Endothelial cell (in vitro differentiated cells): ENCODE measurements around the gene SNX2. TPM values are rescaled to one million over a fixed set of nuclear protein-coding genes. Genes with fewer than 3 reads are reported as not detected.
A peak's percentile ranks its signal among the peaks of the same experiment; 100 is the strongest.

Source experiments
- DNase-seq: peaks from one replicate; pipeline ENCODE4 v3.0.0; 2021; ENCODE audit warnings: low spot score
- H3K27ac Mint-ChIP-seq: one replicate; pipeline ENCODE4 v1.8.0; 2021; ENCODE audit warnings: mixed read lengths, inconsistent platforms; ENCODE audit not compliant: unreplicated experiment
- H3K27me3 Mint-ChIP-seq: one replicate; pipeline ENCODE4 v1.8.0; 2021; ENCODE audit warnings: mild to moderate bottlenecking, moderate library complexity, mixed read lengths, inconsistent platforms; ENCODE audit not compliant: unreplicated experiment
- H3K36me3 Mint-ChIP-seq: one replicate; pipeline ENCODE4 v1.8.0; 2021; ENCODE audit warnings: mild to moderate bottlenecking, low read depth, mixed read lengths, inconsistent platforms; ENCODE audit not compliant: unreplicated experiment
- H3K4me1 Mint-ChIP-seq: one replicate; pipeline ENCODE4 v1.8.0; 2021; ENCODE audit warnings: mild to moderate bottlenecking, mixed read lengths, inconsistent platforms; ENCODE audit not compliant: unreplicated experiment
- H3K4me3 Mint-ChIP-seq: one replicate; pipeline ENCODE4 v1.8.0; 2021; ENCODE audit warnings: mild to moderate bottlenecking, mixed read lengths, inconsistent platforms; ENCODE audit not compliant: unreplicated experiment
- H3K9me3 Mint-ChIP-seq: one replicate; pipeline ENCODE4 v1.8.0; 2021; ENCODE audit warnings: mixed read lengths, inconsistent platforms; ENCODE audit not compliant: unreplicated experiment
- total RNA-seq: library from RNA; stranded (reverse); fragmentation: NEBNext Ultra II Directional; extraction: Animal tissue kit (Norgen Biotek cat#: 25700); gene quantifications from one replicate; pipeline ENCODE4 v1.2.1, GENCODE V29; 2021; ENCODE audit not compliant: unreplicated experiment
- TF ChIP-seq, protein P1 (sequence below): fragments of 200-600 bp; sonication (generic); IDR thresholded peaks from one replicate; pipeline ENCODE4 v1.5.0; 2021; ENCODE audit warnings: antibody characterized with exemption; ENCODE audit not compliant: unreplicated experiment

Gene SNX2
- total RNA-seq, 1 donor from 2014 or later = 90.5 TPM

GRCh38 chr5:122736086-122736845, 38.6 kb upstream of the SNX2 start:
- no peak overlapping the region for H3K4me3 Mint-ChIP-seq
- H3K27ac Mint-ChIP-seq = peak overlapping the region; percentile 91
- H3K36me3 Mint-ChIP-seq = no peaks in the 10 kb centered on the region
- TF ChIP-seq, protein P1, sequence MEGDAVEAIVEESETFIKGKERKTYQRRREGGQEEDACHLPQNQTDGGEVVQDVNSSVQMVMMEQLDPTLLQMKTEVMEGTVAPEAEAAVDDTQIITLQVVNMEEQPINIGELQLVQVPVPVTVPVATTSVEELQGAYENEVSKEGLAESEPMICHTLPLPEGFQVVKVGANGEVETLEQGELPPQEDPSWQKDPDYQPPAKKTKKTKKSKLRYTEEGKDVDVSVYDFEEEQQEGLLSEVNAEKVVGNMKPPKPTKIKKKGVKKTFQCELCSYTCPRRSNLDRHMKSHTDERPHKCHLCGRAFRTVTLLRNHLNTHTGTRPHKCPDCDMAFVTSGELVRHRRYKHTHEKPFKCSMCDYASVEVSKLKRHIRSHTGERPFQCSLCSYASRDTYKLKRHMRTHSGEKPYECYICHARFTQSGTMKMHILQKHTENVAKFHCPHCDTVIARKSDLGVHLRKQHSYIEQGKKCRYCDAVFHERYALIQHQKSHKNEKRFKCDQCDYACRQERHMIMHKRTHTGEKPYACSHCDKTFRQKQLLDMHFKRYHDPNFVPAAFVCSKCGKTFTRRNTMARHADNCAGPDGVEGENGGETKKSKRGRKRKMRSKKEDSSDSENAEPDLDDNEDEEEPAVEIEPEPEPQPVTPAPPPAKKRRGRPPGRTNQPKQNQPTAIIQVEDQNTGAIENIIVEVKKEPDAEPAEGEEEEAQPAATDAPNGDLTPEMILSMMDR = no peak
- H3K9me3 Mint-ChIP-seq = no peaks in the 10 kb centered on the region
- DNase-seq = no peak
- no peaks in the 10 kb centered on the region for H3K27me3 Mint-ChIP-seq
- peaks cover 20% of the 10 kb centered on the region for H3K4me1 Mint-ChIP-seq

DNA sequence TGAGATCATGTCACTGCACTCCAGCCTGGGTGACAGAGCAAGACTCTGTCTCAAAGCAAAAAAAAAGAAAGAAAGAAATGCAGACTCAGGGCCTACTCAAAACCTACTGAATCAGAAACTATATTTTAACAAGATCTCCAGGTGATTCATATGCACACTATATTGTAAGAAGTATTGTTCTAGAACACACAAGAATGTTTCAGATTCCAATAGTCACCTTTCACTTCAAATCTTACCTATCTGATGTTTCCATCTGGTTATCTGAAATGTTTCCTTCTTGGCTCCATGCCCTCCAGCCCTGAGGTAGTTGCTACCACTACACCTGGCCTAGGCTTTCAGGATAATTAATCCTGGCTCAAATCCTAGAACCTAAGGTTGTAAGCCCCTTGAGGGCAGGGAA, 36.8 kb upstream of the SNX2 start:
- peaks cover 20% of the 10 kb centered on the region for H3K4me1 Mint-ChIP-seq
- no peaks in the 10 kb centered on the region for H3K9me3 Mint-ChIP-seq
- no peak overlapping the region for H3K27ac Mint-ChIP-seq
- no peak overlapping the region for H3K4me3 Mint-ChIP-seq
- TF ChIP-seq, protein P1 = no peak
- no peak for DNase-seq
- H3K27me3 Mint-ChIP-seq = no peaks in the 10 kb centered on the region
- no peaks in the 10 kb centered on the region for H3K36me3 Mint-ChIP-seq

GRCh38 chr5:122741681-122742080, 33.2 kb upstream of the SNX2 start:
- peaks cover under 1% of the 10 kb centered on the region for H3K27me3 Mint-ChIP-seq
- no peaks in the 10 kb centered on the region for H3K36me3 Mint-ChIP-seq
- no peak overlapping the region for H3K27ac Mint-ChIP-seq
- no peak overlapping the region for H3K4me3 Mint-ChIP-seq
- TF ChIP-seq, protein P1 = no peak
- H3K9me3 Mint-ChIP-seq = no peaks in the 10 kb centered on the region
- DNase-seq = no peak
- peaks cover 4% of the 10 kb centered on the region for H3K4me1 Mint-ChIP-seq

- Mint-ChIP-seq H3K36me3 (no peaks in the 10 kb centered on the region), H3K27me3 (peaks cover 2% of the 10 kb centered on the region), H3K9me3 (no peaks in the 10 kb centered on the region), H3K4me1 (no peaks in the 10 kb centered on the region), H3K27ac (no peak overlapping the region), H3K4me3 (no peak overlapping the region)
- TF ChIP-seq, protein P1 = no peak
- DNase-seq = no peak
Observed at GRCh38 chr5:122743261-122743660, 31.6 kb upstream of the SNX2 start.

DNA sequence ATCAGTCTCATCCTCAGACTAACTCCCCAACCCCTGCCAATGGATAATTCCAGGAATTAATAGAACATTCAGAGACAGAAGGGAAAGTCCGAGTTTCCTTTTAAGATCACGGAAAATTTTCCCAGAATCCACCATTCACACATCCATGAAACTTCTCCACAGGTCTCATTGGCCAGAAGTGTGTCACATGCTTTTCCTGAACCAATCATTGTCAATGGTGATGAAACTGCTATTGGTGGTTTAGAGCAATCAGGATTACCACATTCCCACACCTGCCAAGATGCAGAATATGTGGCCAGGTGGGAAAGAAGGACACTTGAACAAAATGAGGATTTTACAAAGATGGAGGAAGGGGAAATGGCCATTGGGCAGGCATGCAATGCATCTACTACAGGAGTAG, 29.3 kb upstream of the SNX2 start:
- Mint-ChIP-seq H3K4me3 (no peak overlapping the region), H3K27me3 (peaks cover 2% of the 10 kb centered on the region), H3K9me3 (no peaks in the 10 kb centered on the region), H3K27ac (no peak overlapping the region), H3K36me3 (no peaks in the 10 kb centered on the region), H3K4me1 (no peaks in the 10 kb centered on the region)
- no peak for DNase-seq
- TF ChIP-seq, protein P1 = no peak
